Caco-2 (cell line): ENCODE measurements around the gene CYP2W1. TPM values are rescaled to one million over a fixed set of nuclear protein-coding genes. Genes with fewer than 3 reads are reported as not detected.
"Not testable (repeated sequence)": the region's sequence is repeated elsewhere in the genome, so short reads cannot be mapped to it uniquely, and the experiment has no call there.

ENCODE experiments used
- BruUV-seq: library from RNA; stranded (reverse); fragments of 400-500 nt; replicated peaks from 2 replicates; lab custom pipeline; 2021; lab: Mats Ljungman, UMichigan
- CTCF ChIA-PET: fragments of 300-600 bp; sonication (Branson Sonifier 250); formaldehyde crosslinking; loops from one replicate; lab custom pipeline; 2022; ENCODE audit warnings: antibody characterized with exemption; lab: Charles Lee
- POLR2A ChIA-PET: fragments of 300-600 bp; sonication (Branson Sonifier 250); formaldehyde crosslinking; loops from one replicate; lab custom pipeline; 2022; ENCODE audit warnings: antibody characterized with exemption; lab: Charles Lee
- DNase-seq, 2 experiments: peaks; one replicate each; pipeline versions ENCODE4 v3.0.0 to v3.0.0-alpha.2; 2020 to 2022
- H3K27me3 ChIP-seq: replicated peaks from 2 replicates; pipeline ENCODE4 v1.6.0; 2011; ENCODE audit warnings: low read length; ENCODE audit not compliant: control insufficient read depth, insufficient read depth
- H3K36me3 ChIP-seq: 2 replicates; pipeline ENCODE4 v1.5.1; 2011; ENCODE audit warnings: low read length; ENCODE audit not compliant: control insufficient read depth, insufficient read depth
- H3K4me1 ChIP-seq: fragments of 250-450 bp; sonication (Bioruptor Pico); 2 replicates; pipeline ENCODE4 v1.5.1; 2020; ENCODE audit warnings: mild to moderate bottlenecking
- H3K4me3 ChIP-seq: 2 replicates; pipeline ENCODE4 v1.5.1; 2011; ENCODE audit warnings: low read depth, mild to moderate bottlenecking, control low read depth, low read length
- H3K9me3 ChIP-seq: fragments of 250-450 bp; sonication (Bioruptor Pico); 2 replicates; pipeline ENCODE4 v1.5.1; 2020; ENCODE audit warnings: mild to moderate bottlenecking, moderate library complexity
- H3K27ac Mint-ChIP-seq: one replicate; pipeline ENCODE4 v1.8.0; 2022; ENCODE audit warnings: mixed read lengths; ENCODE audit not compliant: unreplicated experiment
- H3K27me3 Mint-ChIP-seq: one replicate; pipeline ENCODE4 v1.8.0; 2022; ENCODE audit warnings: mixed read lengths; ENCODE audit not compliant: insufficient read depth, unreplicated experiment
- H3K36me3 Mint-ChIP-seq: one replicate; pipeline ENCODE4 v1.8.0; 2022; ENCODE audit warnings: mild to moderate bottlenecking, mixed read lengths; ENCODE audit not compliant: insufficient read depth, unreplicated experiment
- H3K4me1 Mint-ChIP-seq: one replicate; pipeline ENCODE4 v1.8.0; 2022; ENCODE audit warnings: low read depth, mixed read lengths; ENCODE audit not compliant: unreplicated experiment
- H3K4me3 Mint-ChIP-seq: one replicate; pipeline ENCODE4 v1.8.0; 2022; ENCODE audit warnings: mild to moderate bottlenecking, moderate library complexity, mixed read lengths; ENCODE audit not compliant: unreplicated experiment
- H3K9me3 Mint-ChIP-seq: one replicate; pipeline ENCODE4 v1.8.0; 2022; ENCODE audit warnings: mixed read lengths; ENCODE audit not compliant: unreplicated experiment
- CTCF ChIP-seq, 2 experiments: fragments of 200-600 bp in 1 of 2; IDR thresholded peaks; 1 replicate in 1 of 2; 2 replicates in 1 of 2; pipeline versions ENCODE4 v1.5.1 to v1.8.0; 2011 to 2022; ENCODE audit warnings: antibody characterized with exemption in 1 of 2, control low read depth in 1 of 2, inconsistent platforms in 1 of 2, low read depth in 1 of 2, low read length in 1 of 2, mild to moderate bottlenecking in 1 of 2, moderate library complexity in 1 of 2; ENCODE audit not compliant: insufficient read depth in 1 of 2, severe bottlenecking in 1 of 2, unreplicated experiment in 1 of 2
- intact Hi-C: fragments of 100-400 bp; cut with micrococcal nuclease; formaldehyde crosslinking; loops from one replicate; pipeline ENCODE4 v1.10.0; 2022; ENCODE audit not compliant: unreplicated experiment
- total RNA-seq: library from RNA; stranded (reverse); gene quantifications from 2 replicates; pipeline ENCODE4 v1.2.3, GENCODE V29; 2022

Gene CYP2W1
- total RNA-seq, 1 experiment from 2014 or later = 24.0 TPM

- Mint-ChIP-seq H3K9me3 (no peaks in the 10 kb centered on the region), H3K27ac (no peak overlapping the region), H3K27me3 (no peaks in the 10 kb centered on the region), H3K36me3 (peaks cover 38% of the 10 kb centered on the region), H3K4me3 (no peak overlapping the region), H3K4me1 (no peaks in the 10 kb centered on the region)
- Histone ChIP-seq H3K36me3 (peaks cover 2% of the 10 kb centered on the region; the same call in 1 of the 2 replicates), H3K27me3 (no peaks in the 10 kb centered on the region), H3K4me3 (no peak overlapping the region), H3K4me1 (no peaks in the 10 kb centered on the region), H3K9me3 (no peaks in the 10 kb centered on the region)
- no peak for TF ChIP-seq CTCF (IDR thresholded peaks at IDR 0.05; ENCODE audit: insufficient read depth in 1 of 2, low read depth in 1 of 2, low read length in 1 of 2, severe bottlenecking in 1 of 2, unreplicated experiment in 1 of 2)
- no peak for DNase-seq
- POLR2A ChIA-PET = no interaction called here
- CTCF ChIA-PET = no interaction called here
- intact Hi-C loops = no loop called here
- BruUV-seq = no TSS peak
Observed at GRCh38 chr7:999149-999879, 16.3 kb downstream of the CYP2W1 start.

- Histone ChIP-seq H3K4me3 (no peak overlapping the region), H3K36me3 (peaks cover 2% of the 10 kb centered on the region; the same call in 1 of the 2 replicates), H3K4me1 (no peaks in the 10 kb centered on the region), H3K9me3 (no peaks in the 10 kb centered on the region), H3K27me3 (no peaks in the 10 kb centered on the region)
- no TSS peak for BruUV-seq
- intact Hi-C loops = no loop called here
- no peaks in the 10 kb centered on the region for H3K27me3 Mint-ChIP-seq
- TF ChIP-seq CTCF (IDR thresholded peaks at IDR 0.05; ENCODE audit: insufficient read depth in 1 of 2, low read depth in 1 of 2, low read length in 1 of 2, severe bottlenecking in 1 of 2, unreplicated experiment in 1 of 2) = no peak
- no peak for DNase-seq
- ChIA-PET CTCF (no interaction called here), POLR2A (no interaction called here)
- peaks cover 31% of the 10 kb centered on the region for H3K36me3 Mint-ChIP-seq
- H3K4me3 Mint-ChIP-seq = no peak overlapping the region
- H3K27ac Mint-ChIP-seq = no peak overlapping the region
- H3K9me3 Mint-ChIP-seq = no peaks in the 10 kb centered on the region
- H3K4me1 Mint-ChIP-seq = no peaks in the 10 kb centered on the region
Observed at GRCh38 chr7:999941-1000935, 17.3 kb downstream of the CYP2W1 start.

DNA sequence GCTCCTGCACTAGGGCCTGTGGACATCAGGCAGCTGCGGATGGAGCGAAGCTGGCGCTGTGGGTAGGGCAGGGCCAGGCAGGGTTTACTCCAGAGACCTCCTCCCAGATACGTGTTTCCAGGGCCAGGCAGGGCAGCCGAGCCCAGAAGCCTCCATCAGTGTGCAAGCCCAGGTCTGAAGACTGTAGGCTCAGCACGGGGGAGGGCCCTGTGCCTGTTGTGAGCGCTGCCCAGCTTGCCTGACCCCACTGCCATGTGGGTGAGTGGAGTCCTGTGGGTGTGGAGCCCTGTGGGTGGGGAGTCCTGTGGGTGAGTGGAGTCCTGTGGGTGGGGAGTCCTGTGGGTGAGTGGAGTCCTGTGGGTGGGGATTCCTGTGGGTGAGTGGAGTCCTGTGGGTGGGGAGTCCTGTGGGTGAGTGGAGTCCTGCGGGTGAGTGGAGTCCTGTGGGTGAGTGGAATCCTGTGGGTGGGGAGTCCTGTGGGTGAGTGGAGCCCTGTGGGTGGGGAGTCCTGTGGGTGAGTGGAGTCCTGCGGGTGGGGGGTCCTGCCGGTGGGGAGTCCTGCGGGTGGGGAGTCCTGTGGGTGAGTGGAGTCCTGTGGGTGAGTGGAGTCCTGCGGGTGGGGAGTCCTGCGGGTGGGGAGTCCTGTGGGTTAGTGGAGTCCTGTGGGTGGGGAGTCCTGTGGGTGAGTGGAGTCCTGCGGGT lies 18.2 kb downstream of the CYP2W1 start:
- H3K27me3 ChIP-seq, intact Hi-C loops, H3K9me3 Mint-ChIP-seq, BruUV-seq, H3K36me3 ChIP-seq, H3K4me1 Mint-ChIP-seq, H3K9me3 ChIP-seq, H3K27ac Mint-ChIP-seq, POLR2A ChIA-PET, H3K4me3 Mint-ChIP-seq, H3K27me3 Mint-ChIP-seq, H3K4me3 ChIP-seq, H3K4me1 ChIP-seq: not testable (repeated sequence)
- H3K36me3 Mint-ChIP-seq = peaks cover 31% of the 10 kb centered on the region
- CTCF ChIA-PET = interaction anchor here (0.6 kb wide), 1 partner anchor 473 kb away, joined by 7 read pairs; no protein-coding TSS in a partner anchor
- peak in 1 of 2 experiments; percentile 44 for DNase-seq

DNA sequence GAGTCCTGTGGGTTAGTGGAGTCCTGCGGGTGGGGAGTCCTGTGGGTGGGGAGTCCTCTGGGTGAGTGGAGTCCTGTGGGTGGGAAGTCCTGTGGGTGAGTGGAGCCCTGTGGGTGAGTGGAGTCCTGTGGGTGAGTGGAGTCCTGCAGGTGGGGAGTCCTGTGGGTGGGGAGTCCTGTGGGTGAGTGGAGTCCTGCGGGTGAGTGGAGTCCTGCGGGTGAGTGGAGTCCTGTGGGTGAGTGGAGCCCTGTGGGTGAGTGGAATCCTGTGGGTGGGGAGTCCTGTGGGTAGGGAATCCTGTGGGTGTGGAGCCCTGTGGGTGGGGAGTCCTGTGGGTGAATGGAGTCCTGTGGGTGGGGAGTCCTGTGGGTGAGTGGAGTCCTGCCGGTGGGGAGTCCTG lies 19.0 kb downstream of the CYP2W1 start:
- H3K9me3 ChIP-seq, CTCF ChIA-PET, intact Hi-C loops: not testable (repeated sequence)

DNA sequence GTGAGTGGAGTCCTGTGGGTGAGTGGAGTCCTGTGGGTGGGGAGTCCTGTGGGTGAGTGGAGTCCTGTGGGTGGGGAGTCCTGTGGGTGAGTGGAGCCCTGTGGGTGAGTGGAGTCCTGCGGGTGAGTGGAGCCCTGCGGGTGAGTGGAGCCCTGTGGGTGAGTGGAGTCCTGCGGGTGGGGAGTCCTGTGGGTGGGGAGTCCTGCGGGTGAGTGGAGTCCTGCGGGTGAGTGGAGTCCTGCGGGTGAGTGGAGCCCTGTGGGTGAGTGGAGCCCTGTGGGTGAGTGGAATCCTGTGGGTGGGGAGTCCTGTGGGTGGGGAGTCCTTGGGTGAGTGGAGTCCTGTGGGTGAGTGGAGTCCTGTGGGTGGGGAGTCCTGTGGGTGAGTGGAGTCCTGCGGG lies 19.5 kb downstream of the CYP2W1 start:
- CTCF ChIA-PET, H3K4me1 Mint-ChIP-seq, H3K4me1 ChIP-seq, DNase-seq, H3K36me3 ChIP-seq, H3K9me3 ChIP-seq, BruUV-seq, H3K4me3 Mint-ChIP-seq, H3K4me3 ChIP-seq, POLR2A ChIA-PET, H3K27ac Mint-ChIP-seq, H3K27me3 ChIP-seq, H3K9me3 Mint-ChIP-seq, H3K27me3 Mint-ChIP-seq, intact Hi-C loops: not testable (repeated sequence)
- peaks cover 24% of the 10 kb centered on the region for H3K36me3 Mint-ChIP-seq

More for the DNA sequence above, 19.0 kb downstream of the CYP2W1 start:
- BruUV-seq, H3K4me1 ChIP-seq, H3K27me3 Mint-ChIP-seq, H3K4me3 ChIP-seq, DNase-seq, H3K4me3 Mint-ChIP-seq, H3K27me3 ChIP-seq, H3K27ac Mint-ChIP-seq, POLR2A ChIA-PET, H3K9me3 Mint-ChIP-seq, H3K36me3 ChIP-seq, H3K4me1 Mint-ChIP-seq: not testable (repeated sequence)
- peaks cover 27% of the 10 kb centered on the region for H3K36me3 Mint-ChIP-seq
